Erythroblast (primary cell): ENCODE measurements around the gene TAS2R14.

Experiments used
- DNase-seq, 2 experiments: peaks; one replicate each; lab custom pipeline; 2025; lab: John Stamatoyannopoulos, UW
- GATA1 ChIP-seq: IDR thresholded peaks from 2 replicates; pipeline ENCODE4 v1.6.1; 2011; ENCODE audit warnings: low read depth, mild to moderate bottlenecking, control low read depth, low read length, moderate library complexity
- POLR2A ChIP-seq: IDR thresholded peaks from 2 replicates; pipeline ENCODE4 v1.6.1; 2011; ENCODE audit warnings: mild to moderate bottlenecking, low read length

Gene TAS2R14

DNA sequence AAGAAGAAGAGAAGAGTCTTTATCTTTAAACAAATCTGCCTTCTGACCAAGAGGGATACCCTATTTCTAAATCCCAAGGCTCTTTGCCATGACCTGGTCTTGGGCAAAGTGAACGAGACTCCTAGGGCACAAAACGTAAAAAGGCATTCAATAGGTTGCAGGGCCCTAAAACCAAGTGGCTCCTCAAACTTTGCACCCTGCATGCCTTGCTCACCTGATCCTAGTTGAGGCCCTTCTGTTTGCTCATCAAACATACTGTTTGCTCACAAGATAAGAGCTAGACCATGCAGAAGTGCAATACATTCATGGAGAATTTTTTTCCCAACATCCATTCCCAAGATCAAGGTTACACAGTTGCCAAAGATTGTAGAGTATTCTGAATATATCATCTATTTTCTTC lies 47.1 kb downstream of the TAS2R14 start:
- DNase-seq: no peak
- TF ChIP-seq GATA1 (no peak), POLR2A (no peak)

DNA sequence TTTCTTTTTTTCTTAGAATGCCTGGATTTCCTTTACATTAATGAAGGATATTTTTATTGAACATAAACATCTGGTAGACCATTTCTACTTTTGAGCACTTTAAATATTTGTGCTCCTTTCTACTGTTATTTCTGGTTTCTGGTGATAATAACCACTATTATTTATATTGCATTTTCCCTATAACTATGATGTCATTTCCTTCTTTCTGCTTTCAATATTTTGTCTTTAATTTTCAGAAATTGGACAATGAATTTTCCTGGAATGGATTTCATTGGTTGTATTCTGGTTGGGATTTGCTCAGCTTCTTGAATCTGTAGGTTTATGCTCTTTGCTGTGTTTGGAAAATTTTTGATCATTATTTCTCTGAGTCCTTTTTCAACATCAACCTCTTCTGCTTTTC lies 49.8 kb downstream of the TAS2R14 start:
- TF ChIP-seq POLR2A (no peak), GATA1 (no peak)
- DNase-seq: no peak
